HG03354 (cell line): ENCODE measurements around the gene EPHB6.

Source experiments
- ATAC-seq: cut with Tn5 transposase; IDR thresholded peaks from one replicate; pipeline ENCODE4 v1.9.1; 2021; ENCODE audit warnings: mild to moderate bottlenecking; ENCODE audit not compliant: unreplicated experiment, poor library complexity, severe bottlenecking

The EPHB6 gene

GRCh38 chr7:142862786-142863400, 8.0 kb downstream of the EPHB6 start:
- no peak for ATAC-seq

- no peak for ATAC-seq
These were observed 9.2 kb downstream of the EPHB6 start for GRCh38 chr7:142863891-142864685.

- no peak for ATAC-seq
These were observed 10.3 kb downstream of the EPHB6 start for GRCh38 chr7:142864980-142865747.

GRCh38 chr7:142865766-142866165, 10.9 kb downstream of the EPHB6 start:
- no peak for ATAC-seq

- no peak for ATAC-seq
These were observed 11.7 kb downstream of the EPHB6 start for GRCh38 chr7:142866361-142867096.

- no peak for ATAC-seq
These were observed 12.2 kb downstream of the EPHB6 start for GRCh38 chr7:142867097-142867378.

GRCh38 chr7:142867398-142868187, 12.7 kb downstream of the EPHB6 start:
- ATAC-seq = no peak

- no peak for ATAC-seq
These were observed 13.5 kb downstream of the EPHB6 start for GRCh38 chr7:142868188-142868985.

GRCh38 chr7:142868986-142869415, 14.1 kb downstream of the EPHB6 start:
- ATAC-seq = no peak

GRCh38 chr7:142869434-142869833, 14.6 kb downstream of the EPHB6 start:
- ATAC-seq = no peak

- ATAC-seq = no peak
These were observed 15.3 kb downstream of the EPHB6 start for GRCh38 chr7:142870147-142870559.

- ATAC-seq = no peak
These were observed 15.8 kb downstream of the EPHB6 start for GRCh38 chr7:142870566-142871259.

- ATAC-seq = no peak
These were observed 16.6 kb downstream of the EPHB6 start for GRCh38 chr7:142871260-142872105.

GRCh38 chr7:142872106-142872675, 17.3 kb downstream of the EPHB6 start:
- no peak for ATAC-seq

GRCh38 chr7:142873281-142873784, 18.5 kb downstream of the EPHB6 start:
- ATAC-seq = peak; percentile 80

- ATAC-seq = no peak
These were observed 19.0 kb downstream of the EPHB6 start for GRCh38 chr7:142873871-142874270.

GRCh38 chr7:142874409-142874808, 19.5 kb downstream of the EPHB6 start:
- ATAC-seq = no peak
